Mononuclear cell (primary cell): Measurements from ENCODE around the gene VIM. TPM values are rescaled to one million over a fixed set of nuclear protein-coding genes. Genes with fewer than 3 reads are reported as not detected.

Experiments
- H3K27me3 ChIP-seq: 2 replicates; pipeline ENCODE4 v1.6.0; 2011; ENCODE audit warnings: low read length, control low read depth; ENCODE audit not compliant: insufficient read depth
- H3K4me1 ChIP-seq: 2 replicates; pipeline ENCODE4 v1.5.1; 2011; ENCODE audit warnings: mild to moderate bottlenecking, low read length, control low read depth; ENCODE audit not compliant: insufficient read depth
- H3K4me3 ChIP-seq: 2 replicates; pipeline ENCODE4 v1.5.1; 2011; ENCODE audit warnings: mild to moderate bottlenecking, low read length, moderate library complexity
- H3K9me3 ChIP-seq: 2 replicates; pipeline ENCODE4 v1.5.1; 2011; ENCODE audit warnings: low read depth, mild to moderate bottlenecking, control low read depth, low read length
- total RNA-seq: library from RNA; depleted of rRNA; stranded (reverse); fragments of >200 nt; gene quantifications from one replicate; pipeline ENCODE4 v1.2.3, GENCODE V29; 2012

Gene VIM
- total RNA-seq, 1 donor: 2,761 TPM

DNA sequence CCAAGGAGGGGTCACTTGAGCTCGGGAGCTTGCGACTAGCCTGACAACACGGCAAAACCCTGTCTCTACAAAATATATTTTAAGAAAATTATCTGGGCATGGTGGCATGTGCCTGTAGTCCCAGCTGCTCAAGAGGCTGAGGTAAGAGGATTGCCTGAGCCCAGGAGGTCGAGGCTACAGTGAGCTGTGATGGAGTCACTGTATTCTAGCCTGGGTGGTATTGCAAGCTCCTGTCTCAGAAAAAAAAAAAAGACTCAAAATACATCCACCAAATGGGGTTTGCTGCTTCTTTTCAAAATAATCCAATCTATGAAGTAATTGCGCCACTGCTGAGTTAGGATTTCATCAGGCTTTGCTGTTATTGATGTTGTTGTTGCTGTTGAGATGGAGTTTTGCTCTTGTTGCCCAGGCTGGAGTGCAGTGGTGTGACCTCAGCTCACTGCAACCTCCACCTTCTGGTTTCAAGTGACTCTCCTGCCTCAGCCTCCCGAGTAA lies 11.1 kb upstream of the VIM start:
- H3K4me1 ChIP-seq: peaks cover 50% of the 10 kb centered on the region
- H3K27me3 ChIP-seq: no peaks in the 10 kb centered on the region
- H3K9me3 ChIP-seq: no peaks in the 10 kb centered on the region
- H3K4me3 ChIP-seq: no peak overlapping the region

DNA sequence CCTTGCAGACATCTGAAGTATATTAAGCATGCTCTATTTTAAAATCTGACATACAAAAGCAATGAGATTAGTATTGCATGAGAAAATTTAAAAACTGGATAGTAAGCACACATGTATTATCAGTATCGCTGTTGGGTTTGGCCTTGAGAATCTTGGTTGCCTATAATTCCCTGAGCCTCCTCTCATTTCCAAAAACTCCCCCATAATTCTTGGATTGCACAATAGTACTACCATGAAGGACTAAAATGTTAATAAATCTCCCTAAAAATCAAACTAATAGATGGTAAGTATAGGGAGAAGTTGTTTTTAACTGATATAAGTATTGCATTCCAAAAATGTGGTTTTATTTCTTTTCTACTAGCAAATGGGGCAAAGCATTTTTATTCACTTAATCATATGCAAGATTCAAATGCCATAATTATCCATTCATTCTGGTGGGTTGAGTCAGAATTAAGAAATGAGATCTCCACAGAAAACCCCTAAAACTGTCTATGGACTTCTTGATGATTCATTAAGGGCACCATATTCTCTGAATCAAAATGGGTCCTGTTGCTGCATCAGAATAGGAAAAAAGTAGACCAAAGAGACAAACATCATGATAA lies 10.3 kb upstream of the VIM start:
- Histone ChIP-seq H3K9me3 (no peaks in the 10 kb centered on the region), H3K27me3 (no peaks in the 10 kb centered on the region), H3K4me1 (peaks cover 49% of the 10 kb centered on the region), H3K4me3 (no peak overlapping the region)

DNA sequence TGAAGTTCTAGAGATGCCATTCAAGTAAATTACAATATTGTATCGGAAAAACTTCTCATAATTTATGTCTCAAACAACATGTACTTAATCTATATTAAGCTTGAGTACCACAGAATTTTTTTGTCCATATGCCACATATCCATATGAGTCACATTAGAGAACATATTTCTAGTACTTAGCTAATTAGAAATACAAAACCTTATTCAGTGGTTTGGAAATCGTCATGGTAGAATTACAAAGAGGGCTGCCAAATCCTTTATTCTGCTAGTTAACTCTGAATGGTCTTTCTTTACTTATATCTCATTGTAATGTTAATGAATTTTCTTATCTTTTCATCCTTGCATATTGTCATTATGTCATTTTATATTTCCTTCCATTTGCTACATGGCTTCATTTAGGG lies 9.0 kb upstream of the VIM start:
- Histone ChIP-seq H3K4me3 (no peak overlapping the region), H3K4me1 (peaks cover 37% of the 10 kb centered on the region), H3K9me3 (no peaks in the 10 kb centered on the region), H3K27me3 (no peaks in the 10 kb centered on the region)

DNA sequence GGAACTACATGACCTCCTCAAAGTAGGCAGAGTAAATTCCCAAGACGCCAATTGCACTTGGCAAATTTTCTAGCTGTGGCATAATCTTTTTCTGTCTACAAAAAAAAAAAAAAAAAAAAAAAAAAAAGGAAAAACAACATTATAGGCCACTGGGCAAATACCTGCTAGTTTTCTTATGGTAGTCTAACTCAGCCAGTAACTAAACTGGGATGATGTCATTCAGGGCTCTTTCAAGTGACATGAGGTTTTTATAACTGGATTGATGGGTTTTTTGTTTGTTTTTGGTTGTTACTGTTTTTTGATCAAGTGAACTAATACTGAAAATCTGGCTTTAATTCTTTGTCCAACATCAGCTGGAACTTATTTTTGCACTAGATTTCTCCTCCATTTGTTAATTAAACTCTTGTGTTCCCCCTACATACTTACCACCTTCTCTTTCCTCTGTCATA lies 7.4 kb upstream of the VIM start:
- Histone ChIP-seq H3K9me3 (no peaks in the 10 kb centered on the region), H3K4me1 (peaks cover 26% of the 10 kb centered on the region), H3K4me3 (no peak overlapping the region), H3K27me3 (no peaks in the 10 kb centered on the region)

DNA sequence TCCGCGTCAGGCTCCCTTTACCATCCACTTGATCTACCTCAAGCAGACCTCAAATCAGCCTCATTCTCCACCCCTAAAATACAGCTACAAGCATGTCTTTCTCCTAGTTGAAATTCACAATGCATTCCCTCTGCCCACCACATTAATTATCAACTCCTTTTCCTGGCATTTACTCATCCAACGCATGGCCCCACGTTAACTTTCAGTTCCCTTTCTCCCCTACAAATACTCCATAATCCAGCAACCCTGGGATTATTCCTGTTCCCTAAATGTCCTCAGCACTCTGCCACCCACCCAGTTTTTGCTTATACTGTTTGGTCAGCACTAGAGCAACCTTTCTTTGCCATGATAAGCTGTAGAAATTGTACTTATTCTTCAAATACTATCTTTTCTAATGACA lies 5.7 kb upstream of the VIM start:
- H3K27me3 ChIP-seq: no peaks in the 10 kb centered on the region
- peaks cover 32% of the 10 kb centered on the region for H3K4me1 ChIP-seq
- no peak overlapping the region for H3K4me3 ChIP-seq
- H3K9me3 ChIP-seq: no peaks in the 10 kb centered on the region

DNA sequence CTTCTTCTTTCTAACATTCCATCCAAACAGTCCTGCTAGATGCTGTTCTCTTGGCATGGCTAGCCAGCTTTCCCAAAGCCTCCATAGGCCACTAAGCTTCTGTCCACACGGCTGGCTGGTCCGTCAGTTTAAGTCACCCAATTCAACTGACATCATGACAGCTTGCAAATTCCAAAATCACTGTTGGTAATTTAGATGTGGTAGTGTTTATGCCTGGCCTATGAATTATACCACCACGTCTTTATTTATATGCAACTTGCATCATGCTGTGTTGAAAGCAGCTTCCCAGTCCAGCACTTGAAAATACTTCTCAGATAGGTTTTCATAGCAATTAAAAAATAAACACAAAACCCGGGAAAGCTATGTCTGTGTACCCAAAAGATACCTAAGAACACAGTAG lies 2.2 kb upstream of the VIM start:
- Histone ChIP-seq H3K4me1 (peaks cover 35% of the 10 kb centered on the region), H3K9me3 (no peaks in the 10 kb centered on the region), H3K27me3 (no peaks in the 10 kb centered on the region), H3K4me3 (no peak overlapping the region)

DNA sequence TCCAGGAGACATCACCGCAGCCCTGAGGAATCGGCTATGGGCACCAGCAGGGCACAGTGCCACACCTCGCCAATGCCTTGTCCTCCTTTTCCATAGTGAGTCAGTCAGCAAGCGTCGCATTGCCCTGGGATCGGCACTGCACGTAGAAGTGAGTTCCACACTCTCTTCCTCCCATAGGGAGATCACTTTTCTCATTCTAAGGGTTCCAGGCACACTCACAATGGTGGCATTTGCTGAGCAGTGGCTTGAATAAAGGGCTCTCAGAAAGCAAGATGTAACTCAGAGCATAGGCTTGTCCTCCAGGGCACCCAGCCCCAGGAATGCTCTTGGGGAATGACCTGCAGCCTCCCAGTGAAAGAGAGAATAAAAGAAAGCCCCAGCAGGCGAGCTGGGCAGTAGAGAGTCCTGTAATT lies 1.1 kb upstream of the VIM start:
- H3K9me3 ChIP-seq: no peaks in the 10 kb centered on the region
- peak overlapping the region; percentile 97 for H3K4me3 ChIP-seq
- H3K27me3 ChIP-seq: no peaks in the 10 kb centered on the region
- H3K4me1 ChIP-seq: peaks cover 43% of the 10 kb centered on the region

DNA sequence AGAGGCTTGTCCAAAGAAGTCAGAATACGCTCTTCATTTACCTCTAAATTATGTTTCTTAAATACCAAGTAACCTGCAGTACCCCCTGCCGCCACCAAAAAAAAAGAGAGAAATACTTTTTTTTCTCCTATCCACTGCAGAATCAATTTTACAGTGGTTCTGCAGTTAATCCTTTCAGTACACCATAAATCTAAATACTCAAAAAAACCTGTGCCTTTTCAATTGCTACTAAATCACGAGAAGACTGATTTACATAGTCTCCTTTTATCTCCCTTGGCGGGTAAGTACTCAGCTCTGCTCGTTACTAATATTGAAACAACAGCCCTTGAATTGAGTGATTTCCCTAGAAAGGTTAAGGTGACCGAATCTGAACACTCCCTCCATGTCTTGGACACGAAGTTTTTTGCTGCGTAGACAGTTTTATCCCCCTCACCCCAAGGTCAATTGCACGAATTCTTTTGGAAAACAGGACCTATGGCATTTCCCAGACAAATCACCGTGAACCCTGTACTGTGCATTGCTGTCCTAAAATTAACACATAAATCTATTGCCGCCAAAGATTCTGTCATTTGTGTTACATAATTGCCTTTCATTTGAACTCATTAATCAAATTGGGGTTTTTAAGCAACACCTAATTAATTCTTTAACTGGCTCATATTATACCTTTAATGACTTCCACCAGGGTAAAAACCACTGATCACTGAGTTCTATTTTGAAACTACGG lies 512 bp upstream of the VIM start:
- peak overlapping the region; percentile 97 for H3K4me3 ChIP-seq

DNA sequence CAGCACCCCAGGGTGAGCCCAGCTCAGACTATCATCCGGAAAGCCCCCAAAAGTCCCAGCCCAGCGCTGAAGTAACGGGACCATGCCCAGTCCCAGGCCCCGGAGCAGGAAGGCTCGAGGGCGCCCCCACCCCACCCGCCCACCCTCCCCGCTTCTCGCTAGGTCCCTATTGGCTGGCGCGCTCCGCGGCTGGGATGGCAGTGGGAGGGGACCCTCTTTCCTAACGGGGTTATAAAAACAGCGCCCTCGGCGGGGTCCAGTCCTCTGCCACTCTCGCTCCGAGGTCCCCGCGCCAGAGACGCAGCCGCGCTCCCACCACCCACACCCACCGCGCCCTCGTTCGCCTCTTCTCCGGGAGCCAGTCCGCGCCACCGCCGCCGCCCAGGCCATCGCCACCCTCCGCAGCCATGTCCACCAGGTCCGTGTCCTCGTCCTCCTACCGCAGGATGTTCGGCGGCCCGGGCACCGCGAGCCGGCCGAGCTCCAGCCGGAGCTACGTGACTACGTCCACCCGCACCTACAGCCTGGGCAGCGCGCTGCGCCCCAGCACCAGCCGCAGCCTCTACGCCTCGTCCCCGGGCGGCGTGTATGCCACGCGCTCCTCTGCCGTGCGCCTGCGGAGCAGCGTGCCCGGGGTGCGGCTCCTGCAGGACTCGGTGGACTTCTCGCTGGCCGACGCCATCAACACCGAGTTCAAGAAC lies 1.1 kb downstream of the VIM start:
- Histone ChIP-seq H3K4me3 (peak overlapping the region; percentile 97), H3K9me3 (no peaks in the 10 kb centered on the region), H3K27me3 (no peaks in the 10 kb centered on the region), H3K4me1 (peaks cover 58% of the 10 kb centered on the region)

More for the DNA sequence above, 512 bp upstream of the VIM start:
- Histone ChIP-seq H3K9me3 (no peaks in the 10 kb centered on the region), H3K4me1 (peaks cover 44% of the 10 kb centered on the region), H3K27me3 (no peaks in the 10 kb centered on the region)

DNA sequence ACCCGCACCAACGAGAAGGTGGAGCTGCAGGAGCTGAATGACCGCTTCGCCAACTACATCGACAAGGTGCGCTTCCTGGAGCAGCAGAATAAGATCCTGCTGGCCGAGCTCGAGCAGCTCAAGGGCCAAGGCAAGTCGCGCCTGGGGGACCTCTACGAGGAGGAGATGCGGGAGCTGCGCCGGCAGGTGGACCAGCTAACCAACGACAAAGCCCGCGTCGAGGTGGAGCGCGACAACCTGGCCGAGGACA lies 1.6 kb downstream of the VIM start:
- no peaks in the 10 kb centered on the region for H3K27me3 ChIP-seq
- no peaks in the 10 kb centered on the region for H3K9me3 ChIP-seq
- H3K4me1 ChIP-seq: peaks cover 62% of the 10 kb centered on the region
- peak overlapping the region; percentile 97 for H3K4me3 ChIP-seq

DNA sequence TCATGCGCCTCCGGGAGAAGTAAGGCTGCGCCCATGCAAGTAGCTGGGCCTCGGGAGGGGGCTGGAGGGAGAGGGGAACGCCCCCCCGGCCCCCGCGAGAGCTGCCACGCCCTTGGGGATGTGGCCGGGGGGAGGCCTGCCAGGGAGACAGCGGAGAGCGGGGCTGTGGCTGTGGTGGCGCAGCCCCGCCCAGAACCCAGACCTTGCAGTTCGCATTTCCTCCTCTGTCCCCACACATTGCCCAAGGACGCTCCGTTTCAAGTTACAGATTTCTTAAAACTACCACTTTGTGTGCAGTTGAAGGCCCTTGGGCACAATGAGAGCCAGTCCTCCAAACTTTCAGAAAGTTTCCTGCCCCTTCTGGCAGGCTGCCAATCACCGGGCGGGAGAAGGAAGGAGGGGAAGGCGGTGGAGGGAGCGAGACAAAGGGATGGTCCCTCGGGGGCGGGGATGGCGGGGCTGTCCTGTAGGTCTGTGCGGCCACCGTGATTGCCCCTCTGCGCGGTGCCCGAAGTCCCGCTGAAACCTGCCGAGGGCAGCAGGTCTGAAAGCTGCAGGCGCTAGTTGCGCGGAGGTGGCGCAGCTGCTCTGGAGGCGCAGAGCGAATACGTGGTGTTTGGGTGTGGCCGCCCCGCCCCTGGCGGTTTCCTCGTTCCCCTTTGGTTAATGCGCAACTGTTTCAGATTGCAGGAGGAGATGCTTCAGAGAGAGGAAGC lies 2.1 kb downstream of the VIM start:
- H3K4me3 ChIP-seq: peak overlapping the region; percentile 97
- no peaks in the 10 kb centered on the region for H3K27me3 ChIP-seq
- peaks cover 66% of the 10 kb centered on the region for H3K4me1 ChIP-seq
- H3K9me3 ChIP-seq: no peaks in the 10 kb centered on the region

DNA sequence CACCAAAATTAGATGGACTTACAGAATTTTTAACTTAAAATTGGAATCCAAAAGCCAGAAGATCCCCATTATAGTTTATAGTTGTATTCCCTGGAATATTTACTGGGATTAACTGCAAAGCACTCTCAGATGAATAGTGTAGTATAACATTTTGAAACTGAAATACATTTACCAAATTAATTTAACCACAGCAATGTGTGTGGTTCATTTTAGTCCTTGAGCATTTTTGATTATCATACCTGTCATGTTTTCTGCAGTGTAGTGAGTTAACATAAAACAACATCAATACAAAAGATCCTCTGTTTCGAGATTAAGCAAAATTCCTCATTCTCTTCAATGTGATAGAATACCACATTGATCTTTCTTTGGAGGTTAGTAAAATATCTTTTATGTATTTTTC lies 3.7 kb downstream of the VIM start:
- no peak overlapping the region for H3K4me3 ChIP-seq
- no peaks in the 10 kb centered on the region for H3K9me3 ChIP-seq
- no peaks in the 10 kb centered on the region for H3K27me3 ChIP-seq
- H3K4me1 ChIP-seq: peaks cover 54% of the 10 kb centered on the region

DNA sequence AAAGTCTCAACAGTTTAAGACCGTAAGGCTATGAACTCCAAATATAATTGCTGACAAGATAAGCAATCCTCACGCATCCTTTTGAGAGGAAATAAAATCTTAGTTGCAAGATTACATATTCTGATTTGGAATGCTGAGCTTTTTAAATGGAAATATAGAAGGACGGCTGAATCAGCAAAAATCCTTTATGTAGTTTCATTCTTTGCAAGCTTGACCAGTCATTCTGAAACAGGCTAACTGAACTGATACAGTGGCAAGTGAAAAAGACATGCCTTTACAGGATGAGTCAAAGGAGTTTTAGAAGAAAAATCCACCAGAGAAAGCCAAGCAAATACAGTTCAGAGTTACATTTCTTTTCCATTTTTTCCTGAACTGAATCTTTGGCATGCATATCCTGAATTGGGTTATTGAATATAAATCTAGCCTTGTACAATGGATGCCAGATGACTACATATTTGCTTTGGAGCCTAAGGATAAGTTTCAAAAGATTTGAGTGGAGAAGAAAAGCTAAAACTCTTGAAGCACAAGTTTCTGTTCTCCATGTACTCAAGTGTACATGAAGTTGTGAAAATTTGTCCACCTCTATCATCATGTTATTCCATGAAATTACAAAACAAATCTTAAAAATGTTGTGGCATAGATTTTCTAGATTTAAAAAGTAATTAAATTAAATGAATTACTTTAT lies 4.4 kb downstream of the VIM start:
- no peaks in the 10 kb centered on the region for H3K9me3 ChIP-seq
- H3K27me3 ChIP-seq: no peaks in the 10 kb centered on the region
- H3K4me1 ChIP-seq: peaks cover 48% of the 10 kb centered on the region
- no peak overlapping the region for H3K4me3 ChIP-seq

DNA sequence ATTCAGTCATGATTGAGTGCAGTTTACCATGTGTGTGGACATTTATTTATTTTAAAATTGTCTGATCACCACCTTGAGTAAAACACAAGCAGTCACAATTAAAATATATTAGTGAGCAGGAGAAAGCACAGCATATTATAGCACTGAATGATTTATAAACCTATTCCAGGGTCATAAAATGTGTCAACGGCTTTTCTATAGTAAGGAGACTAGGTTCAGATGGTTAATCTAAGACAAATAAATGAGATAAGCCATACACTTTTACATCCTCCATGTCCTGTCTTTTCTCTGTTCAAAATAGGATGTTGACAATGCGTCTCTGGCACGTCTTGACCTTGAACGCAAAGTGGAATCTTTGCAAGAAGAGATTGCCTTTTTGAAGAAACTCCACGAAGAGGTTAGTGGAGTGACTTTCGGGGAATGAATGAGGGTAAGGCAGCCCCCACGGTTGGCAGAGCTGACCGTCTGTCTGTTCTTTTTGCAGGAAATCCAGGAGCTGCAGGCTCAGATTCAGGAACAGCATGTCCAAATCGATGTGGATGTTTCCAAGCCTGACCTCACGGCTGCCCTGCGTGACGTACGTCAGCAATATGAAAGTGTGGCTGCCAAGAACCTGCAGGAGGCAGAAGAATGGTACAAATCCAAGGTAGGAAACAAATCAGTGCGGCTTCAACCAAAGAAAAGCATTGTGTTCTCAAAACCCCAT lies 5.4 kb downstream of the VIM start:
- Histone ChIP-seq H3K4me3 (no peak overlapping the region), H3K9me3 (no peaks in the 10 kb centered on the region), H3K4me1 (peaks cover 44% of the 10 kb centered on the region)

More for the DNA sequence above, 5.4 kb downstream of the VIM start:
- no peaks in the 10 kb centered on the region for H3K27me3 ChIP-seq
